Measurements from ENCODE around the gene LGALS7.
A peak's percentile ranks its signal among the peaks of the same experiment; 100 is the strongest.
"Not testable (repeated sequence)": the region's sequence is repeated elsewhere in the genome, so short reads cannot be mapped to it uniquely, and the experiment has no call there.

The LGALS7 gene

GRCh38 chr19:38795549-38795948 lies 22.2 kb upstream of the LGALS7 start:
- no peak for TF ChIP-seq CTCF (IDR thresholded peaks at IDR 0.05; ENCODE audit: insufficient read depth, low read depth, low read length, missing control alignments)
- H3K4me3 ChIP-seq (ENCODE audit: low read depth, low read length), result no peak overlapping the region
- no peak for DNase-seq (ENCODE audit: low read depth)

DNA sequence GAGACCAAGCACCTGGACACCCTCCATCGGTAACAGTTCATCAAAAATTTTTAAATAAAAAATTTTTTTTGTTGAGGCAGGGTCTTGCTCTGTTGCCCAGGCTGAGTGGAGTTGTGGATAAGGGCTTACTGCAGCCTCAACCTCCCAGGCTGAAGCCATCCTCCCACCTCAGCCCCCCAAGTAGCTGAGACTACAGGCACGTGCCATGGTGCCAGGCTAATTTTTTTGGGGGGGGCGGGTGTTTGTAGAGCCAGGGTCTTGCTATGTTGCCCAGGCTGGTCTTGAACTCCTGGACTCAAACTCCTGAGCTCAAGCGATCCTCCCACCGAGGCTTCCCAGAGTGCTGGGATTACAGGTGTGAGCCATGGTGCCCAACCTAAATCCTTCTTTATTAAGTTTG lies 20.4 kb upstream of the LGALS7 start:
- TF ChIP-seq CTCF (IDR thresholded peaks at IDR 0.05; ENCODE audit: insufficient read depth, low read depth, low read length, missing control alignments), result no peak
- no peak for DNase-seq (ENCODE audit: low read depth)

DNA sequence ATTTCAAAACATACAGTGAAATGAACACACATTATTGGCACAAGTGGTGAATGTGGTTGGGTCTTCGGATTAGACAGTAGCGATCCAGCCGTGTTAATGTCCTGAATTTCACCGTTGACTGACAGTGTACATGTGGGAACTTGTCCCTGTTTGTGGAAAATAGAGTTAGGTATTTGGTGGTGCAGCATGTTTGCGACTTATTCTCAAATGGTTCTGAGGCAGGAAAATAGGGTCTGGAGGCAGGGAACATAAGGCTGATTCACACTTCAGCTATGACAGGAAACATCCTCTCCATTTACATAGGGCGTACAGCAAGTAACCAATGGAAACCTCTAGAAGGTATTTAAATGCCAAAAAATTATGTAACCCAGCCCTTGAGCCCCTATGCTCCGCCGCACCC lies 19.9 kb upstream of the LGALS7 start:
- H3K4me3 ChIP-seq (ENCODE audit: low read depth, low read length), result no peak overlapping the region
- no peak for TF ChIP-seq CTCF (IDR thresholded peaks at IDR 0.05; ENCODE audit: insufficient read depth, low read depth, low read length, missing control alignments)
- DNase-seq (ENCODE audit: low read depth), result no peak

More for the DNA sequence above, 20.4 kb upstream of the LGALS7 start:
- H3K4me3 ChIP-seq (ENCODE audit: low read depth, low read length), result no peak overlapping the region

GRCh38 chr19:38792250-38793111 lies 19.2 kb upstream of the LGALS7 start:
- peak overlapping the region; percentile 31; the same call in 1 of the 2 replicates for H3K4me3 ChIP-seq (ENCODE audit: low read depth, low read length)
- peak; percentile 55 for DNase-seq (ENCODE audit: low read depth)
- TF ChIP-seq CTCF (IDR thresholded peaks at IDR 0.05; ENCODE audit: insufficient read depth, low read depth, low read length, missing control alignments), result peak; percentile 45

DNA sequence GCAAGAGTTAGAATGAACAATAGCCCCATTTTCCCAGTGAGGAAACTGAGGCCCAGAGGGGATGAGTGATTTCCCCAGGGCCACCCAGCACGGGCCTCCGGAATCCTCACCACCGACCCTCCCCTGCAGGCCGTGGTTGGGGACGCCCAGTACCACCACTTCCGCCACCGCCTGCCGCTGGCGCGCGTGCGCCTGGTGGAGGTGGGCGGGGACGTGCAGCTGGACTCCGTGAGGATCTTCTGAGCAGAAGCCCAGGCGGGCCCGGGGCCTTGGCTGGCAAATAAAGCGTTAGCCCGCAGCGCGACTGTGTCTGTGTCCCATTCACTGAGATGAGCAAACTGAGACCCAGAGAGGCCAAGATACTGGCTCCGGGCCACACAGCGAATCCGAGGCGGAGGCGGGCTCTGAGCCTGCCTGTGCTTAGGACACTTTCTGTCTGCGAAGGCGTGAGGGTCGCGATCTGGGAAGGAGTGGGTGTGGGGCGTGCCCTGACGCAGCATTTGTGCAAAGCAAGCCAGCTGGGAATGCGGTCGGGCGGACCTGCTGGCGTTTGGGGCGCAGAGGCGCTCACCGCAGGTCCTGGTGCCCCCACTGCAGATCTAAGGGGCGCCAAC lies 18.2 kb upstream of the LGALS7 start:
- not testable (repeated sequence) for H3K4me3 ChIP-seq (ENCODE audit: low read depth, low read length); DNase-seq (ENCODE audit: low read depth)

- not testable (repeated sequence) for H3K4me3 ChIP-seq (ENCODE audit: low read depth, low read length); DNase-seq (ENCODE audit: low read depth)
These were observed 17.4 kb upstream of the LGALS7 start for GRCh38 chr19:38790507-38791403.

DNA sequence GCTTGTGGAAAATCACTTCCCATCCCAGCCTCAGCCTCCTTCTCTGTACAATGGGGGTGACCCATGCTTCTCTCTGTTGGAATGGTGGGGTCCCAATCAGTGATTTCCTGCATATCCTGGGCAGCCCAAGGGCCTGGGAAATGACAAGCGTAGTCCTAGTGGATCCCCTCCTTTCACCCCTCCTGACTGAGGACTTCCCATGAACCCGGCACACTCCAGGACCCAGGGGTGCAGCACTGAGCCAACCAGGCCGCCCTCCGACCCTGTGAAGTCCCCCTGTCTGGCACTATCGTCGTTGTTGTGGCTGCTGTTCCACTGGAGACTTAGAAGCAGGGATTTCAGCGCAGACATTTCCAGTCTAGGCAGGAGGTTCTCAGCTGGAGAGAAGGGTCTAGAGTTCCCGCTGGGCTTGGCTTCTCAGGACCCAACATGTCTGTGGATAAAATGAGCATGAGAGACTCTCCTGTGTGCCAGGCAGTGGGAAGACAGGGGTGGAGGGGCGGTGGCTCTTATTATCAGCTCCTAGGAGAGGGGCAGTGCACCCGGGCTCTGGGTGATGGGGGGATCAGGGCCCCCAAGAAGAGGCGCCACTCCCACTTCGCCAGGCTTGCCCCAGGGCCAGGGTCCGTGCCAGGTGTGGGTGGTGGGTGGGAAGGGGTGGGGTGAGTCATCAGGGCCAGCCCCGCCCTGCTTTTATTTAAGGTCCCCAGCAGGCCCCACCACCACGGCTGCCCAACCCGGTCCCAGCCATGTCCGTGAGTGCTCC lies 15.3 kb upstream of the LGALS7 start, which contains the start of gene LGALS7B:
TSS of gene LGALS7B (plus strand) at position 723 of the 766 bp plus-strand sequence. CDS start at position 750, 27 bp downstream.
- no peak for DNase-seq (ENCODE audit: low read depth)
- no peak for TF ChIP-seq CTCF (IDR thresholded peaks at IDR 0.05; ENCODE audit: insufficient read depth, low read depth, low read length, missing control alignments)
- H3K4me3 ChIP-seq (ENCODE audit: low read depth, low read length), result no peak within 1 kb of the TSS

Data from GM12865 (cell line).